PC-3 (cell line): ENCODE measurements around the gene PCNX2. TPM values are rescaled to one million over a fixed set of nuclear protein-coding genes. Genes with fewer than 3 reads are reported as not detected.

Experiments
- ATAC-seq: fragments of 200-7000 bp; cut with Tn5 transposase; 2 replicates; pipeline ENCODE4 v1.9.1; 2020; ENCODE audit warnings: mild to moderate bottlenecking, moderate library complexity
- BruUV-seq: library from RNA; stranded (reverse); fragments of 400-500 nt; replicated peaks from 2 replicates; lab custom pipeline; 2021; lab: Mats Ljungman, UMichigan
- CTCF ChIA-PET: fragments of 300-600 bp; sonication (Branson Sonifier 250); formaldehyde crosslinking; loops from one replicate; lab custom pipeline; 2022; ENCODE audit warnings: antibody characterized with exemption; lab: Charles Lee
- POLR2A ChIA-PET: fragments of 300-600 bp; sonication (Branson Sonifier 250); formaldehyde crosslinking; loops from one replicate; lab custom pipeline; 2022; ENCODE audit warnings: antibody characterized with exemption; ENCODE audit not compliant: unreplicated experiment; lab: Charles Lee
- DNase-seq: peaks from one replicate; pipeline ENCODE4 v3.0.0-alpha.2; 2015
- H2AFZ ChIP-seq: fragments of 300-600 bp; sonication (generic); 2 replicates; pipeline ENCODE4 v1.6.0; 2016; ENCODE audit warnings: antibody characterized with exemption, low read length
- H3F3A ChIP-seq: fragments of 300-600 bp; sonication (generic); one replicate; pipeline ENCODE4 v1.6.0; 2017; ENCODE audit warnings: antibody characterized with exemption, low read length, control low read depth, mild to moderate bottlenecking; ENCODE audit not compliant: unreplicated experiment
- H3K27ac ChIP-seq: fragments of 300-600 bp; sonication (generic); 2 replicates; pipeline ENCODE4 v1.5.1; 2016; ENCODE audit warnings: mild to moderate bottlenecking, low read length
- H3K27me3 ChIP-seq: fragments of 300-600 bp; sonication (generic); 2 replicates; pipeline ENCODE4 v1.6.1; 2016; ENCODE audit warnings: low read length, mixed read lengths
- H3K36me3 ChIP-seq: fragments of 300-600 bp; sonication (generic); 2 replicates; pipeline ENCODE4 v1.6.1; 2016; ENCODE audit warnings: low read depth, mixed run types, low read length, mixed read lengths
- H3K4me1 ChIP-seq: fragments of 300-600 bp; sonication (generic); 2 replicates; pipeline ENCODE4 v1.5.1; 2016; ENCODE audit warnings: low read length; ENCODE audit not compliant: insufficient read depth
- H3K4me2 ChIP-seq: fragments of 300-600 bp; sonication (generic); 2 replicates; pipeline ENCODE4 v1.6.0; 2016; ENCODE audit warnings: low read length
- H3K4me3 ChIP-seq: fragments of 300-600 bp; sonication (generic); 2 replicates; pipeline ENCODE4 v1.5.1; 2016; ENCODE audit warnings: mild to moderate bottlenecking, low read length, mixed read lengths
- H3K79me2 ChIP-seq: fragments of 300-600 bp; sonication (generic); 2 replicates; pipeline ENCODE4 v1.6.1; 2017; ENCODE audit warnings: low read length, mixed read lengths
- H3K9ac ChIP-seq: fragments of 300-600 bp; sonication (generic); 2 replicates; pipeline ENCODE4 v1.6.0; 2016; ENCODE audit warnings: mild to moderate bottlenecking, low read length
- H3K9me2 ChIP-seq: fragments of 300-600 bp; sonication (generic); replicated peaks from 2 replicates; pipeline ENCODE4 v1.6.1; 2016; ENCODE audit warnings: mixed run types, low read length, mixed read lengths
- H3K9me3 ChIP-seq: fragments of 300-600 bp; sonication (generic); 2 replicates; pipeline ENCODE4 v1.6.1; 2016; ENCODE audit warnings: low read length, mixed read lengths
- H4K20me1 ChIP-seq: fragments of 300-600 bp; sonication (generic); 2 replicates; pipeline ENCODE4 v1.6.1; 2016; ENCODE audit warnings: low read length, mixed read lengths
- EZH2 ChIP-seq: fragments of 300-600 bp; sonication (generic); IDR thresholded peaks from one replicate; pipeline ENCODE4 v1.6.1; 2017; ENCODE audit warnings: antibody characterized with exemption, mild to moderate bottlenecking, low read length; ENCODE audit not compliant: unreplicated experiment
- EZH2phosphoT487 ChIP-seq: fragments of 300-600 bp; sonication (generic); IDR thresholded peaks from 2 replicates; pipeline ENCODE4 v1.6.1; 2018; ENCODE audit warnings: mild to moderate bottlenecking, antibody characterized with exemption, low read length, borderline replicate concordance
- intact Hi-C: fragments of 100-400 bp; cut with micrococcal nuclease; formaldehyde crosslinking; loops from 2 replicates; pipeline ENCODE4 v1.9.0; 2023
- total RNA-seq: library from RNA; depleted of rRNA; stranded (reverse); fragments of >200 nt; gene quantifications from 2 replicates; pipeline ENCODE4 v1.2.3, GENCODE V29; 2014
- TF ChIP-seq, protein P1 (sequence below): fragments of 300-600 bp; sonication (generic); conservative IDR thresholded peaks from 2 replicates; pipeline ENCODE4 v1.5.1; 2017; ENCODE audit warnings: antibody characterized with exemption, low read depth, mild to moderate bottlenecking, low read length

PCNX2 gene
- total RNA-seq, 1 experiment from 2014 or later, result 17.3 TPM

DNA sequence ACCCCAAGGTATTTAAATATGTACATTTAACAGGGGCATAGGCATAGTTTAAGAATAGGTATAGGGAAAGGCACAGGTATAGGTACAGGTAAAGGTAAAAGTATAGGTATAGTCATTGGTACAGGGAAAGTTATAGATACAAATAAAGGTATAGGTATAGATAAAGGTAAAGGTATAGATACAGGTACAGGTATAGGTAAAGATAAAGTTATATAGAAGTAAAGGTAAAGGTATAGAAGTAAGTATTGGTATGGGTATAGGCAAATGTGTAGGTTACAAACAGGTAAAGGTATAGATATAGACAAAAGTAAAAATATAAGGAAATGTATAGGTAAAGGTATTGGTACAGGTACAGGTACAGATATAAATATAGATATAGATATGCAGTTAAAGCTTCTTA, 137.2 kb downstream of the PCNX2 start:
- ChIA-PET CTCF (no interaction called here), POLR2A (no interaction called here)
- Histone ChIP-seq H3K9me3 (no peaks in the 10 kb centered on the region), H3F3A (peaks cover 4% of the 10 kb centered on the region), H3K27me3 (no peaks in the 10 kb centered on the region), H3K27ac (no peak overlapping the region), H3K4me2 (no peak overlapping the region), H3K4me3 (no peak overlapping the region), H3K9me2 (no peaks in the 10 kb centered on the region), H3K36me3 (peaks cover 7% of the 10 kb centered on the region; the same call in 1 of the 2 replicates), H3K9ac (no peak overlapping the region), H3K4me1 (peaks cover 19% of the 10 kb centered on the region), H2AFZ (no peak overlapping the region), H3K79me2 (no peaks in the 10 kb centered on the region), H4K20me1 (no peaks in the 10 kb centered on the region)
- DNase-seq, result no peak
- TF ChIP-seq EZH2 (no peak), EZH2phosphoT487 (no peak)
- TF ChIP-seq, protein P1, sequence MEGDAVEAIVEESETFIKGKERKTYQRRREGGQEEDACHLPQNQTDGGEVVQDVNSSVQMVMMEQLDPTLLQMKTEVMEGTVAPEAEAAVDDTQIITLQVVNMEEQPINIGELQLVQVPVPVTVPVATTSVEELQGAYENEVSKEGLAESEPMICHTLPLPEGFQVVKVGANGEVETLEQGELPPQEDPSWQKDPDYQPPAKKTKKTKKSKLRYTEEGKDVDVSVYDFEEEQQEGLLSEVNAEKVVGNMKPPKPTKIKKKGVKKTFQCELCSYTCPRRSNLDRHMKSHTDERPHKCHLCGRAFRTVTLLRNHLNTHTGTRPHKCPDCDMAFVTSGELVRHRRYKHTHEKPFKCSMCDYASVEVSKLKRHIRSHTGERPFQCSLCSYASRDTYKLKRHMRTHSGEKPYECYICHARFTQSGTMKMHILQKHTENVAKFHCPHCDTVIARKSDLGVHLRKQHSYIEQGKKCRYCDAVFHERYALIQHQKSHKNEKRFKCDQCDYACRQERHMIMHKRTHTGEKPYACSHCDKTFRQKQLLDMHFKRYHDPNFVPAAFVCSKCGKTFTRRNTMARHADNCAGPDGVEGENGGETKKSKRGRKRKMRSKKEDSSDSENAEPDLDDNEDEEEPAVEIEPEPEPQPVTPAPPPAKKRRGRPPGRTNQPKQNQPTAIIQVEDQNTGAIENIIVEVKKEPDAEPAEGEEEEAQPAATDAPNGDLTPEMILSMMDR, result no peak
- intact Hi-C loops, result loop anchor here (5.0 kb wide), 1 partner anchor 81 kb away; no protein-coding TSS in a partner anchor
- no peak for ATAC-seq
- no TSS peak for BruUV-seq

- DNase-seq, result no peak
- peaks cover 11% of the 10 kb centered on the region; the same call in 1 of the 2 replicates for H3K36me3 ChIP-seq
Measured at GRCh38 chr1:233157245-233157644, 138.3 kb downstream of the PCNX2 start.

DNA sequence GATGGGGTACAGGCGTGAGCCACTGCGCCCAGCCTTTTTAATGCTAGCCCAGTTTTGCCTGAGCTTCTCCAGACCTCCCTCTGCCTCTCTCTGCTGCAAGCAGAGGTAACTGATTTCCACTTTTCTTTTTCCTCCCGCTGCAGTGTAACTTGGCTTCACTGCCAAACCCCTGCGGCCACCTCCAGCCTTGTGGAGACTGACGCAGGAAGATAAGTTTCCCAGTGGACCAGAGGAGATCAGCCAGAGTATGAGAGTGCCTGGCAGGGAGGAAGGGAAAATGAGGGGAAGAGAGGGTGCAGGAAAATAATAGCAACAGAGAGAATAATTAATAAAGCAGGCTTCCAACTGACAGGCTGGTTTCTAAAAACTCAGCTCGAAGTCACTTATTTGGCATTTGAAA, 143.7 kb downstream of the PCNX2 start:
- Histone ChIP-seq H3F3A (peaks cover 4% of the 10 kb centered on the region), H2AFZ (no peak overlapping the region), H3K4me3 (no peak overlapping the region), H3K79me2 (no peaks in the 10 kb centered on the region), H3K4me1 (peaks cover 19% of the 10 kb centered on the region), H4K20me1 (no peaks in the 10 kb centered on the region), H3K27me3 (no peaks in the 10 kb centered on the region), H3K4me2 (no peak overlapping the region), H3K36me3 (peaks cover 4% of the 10 kb centered on the region; the same call in 1 of the 2 replicates), H3K9me3 (no peaks in the 10 kb centered on the region), H3K9me2 (no peaks in the 10 kb centered on the region), H3K9ac (no peak overlapping the region), H3K27ac (no peak overlapping the region)
- ChIA-PET CTCF (no interaction called here), POLR2A (no interaction called here)
- DNase-seq (no peak), ATAC-seq (no peak)
- intact Hi-C loops, result no loop called here
- no TSS peak for BruUV-seq
- TF ChIP-seq EZH2phosphoT487 (no peak), EZH2 (no peak)
- TF ChIP-seq, protein P1, result no peak

More at GRCh38 chr1:233157245-233157644, 138.3 kb downstream of the PCNX2 start:
- ChIA-PET CTCF (no interaction called here), POLR2A (no interaction called here)
- Histone ChIP-seq H4K20me1 (no peaks in the 10 kb centered on the region), H3K27ac (no peak overlapping the region), H3K9me2 (no peaks in the 10 kb centered on the region), H3K9me3 (no peaks in the 10 kb centered on the region), H3K4me3 (no peak overlapping the region), H3K79me2 (no peaks in the 10 kb centered on the region), H3K4me1 (peaks cover 19% of the 10 kb centered on the region), H2AFZ (no peak overlapping the region), H3F3A (peaks cover 4% of the 10 kb centered on the region), H3K27me3 (no peaks in the 10 kb centered on the region), H3K4me2 (no peak overlapping the region), H3K9ac (no peak overlapping the region)
- no peak for ATAC-seq
- TF ChIP-seq EZH2, result no peak
- TF ChIP-seq, protein P1, result no peak
- no peak for TF ChIP-seq EZH2phosphoT487
- intact Hi-C loops, result loop anchor here (5.0 kb wide), 1 partner anchor 80 kb away; no protein-coding TSS in a partner anchor
- no TSS peak for BruUV-seq
